Measurements from ENCODE around the gene TEX53. TPM values are rescaled to one million over a fixed set of nuclear protein-coding genes. Genes with fewer than 3 reads are reported as not detected.

The TEX53 gene
- total RNA-seq, 1 experiment from 2014 or later, result not detected

DNA sequence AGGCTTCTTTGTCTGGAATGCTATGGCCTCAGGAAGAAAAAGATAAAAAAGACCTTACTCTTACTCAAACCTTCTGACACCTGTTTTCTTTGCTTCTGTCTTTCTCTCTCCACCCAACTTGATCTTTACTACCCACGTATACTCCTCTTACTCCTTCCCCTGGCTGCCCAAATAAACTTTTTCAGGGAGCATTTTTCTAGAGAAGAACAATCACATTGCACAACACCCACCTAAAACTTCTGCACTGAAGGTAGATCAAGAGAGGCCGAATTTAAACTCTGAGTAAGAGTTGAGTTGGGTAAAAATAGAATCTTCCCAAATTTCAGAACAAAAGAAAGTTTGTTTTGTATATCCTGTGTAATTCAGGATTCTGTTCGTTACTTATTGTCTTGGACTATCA is 20.5 kb upstream of the TEX53 start:
- no peaks in the 10 kb centered on the region for H3K27me3 ChIP-seq (ENCODE audit: insufficient read depth, low read length)
- POLR2A ChIA-PET, result no interaction called here
- H3K9me3 ChIP-seq (ENCODE audit: control insufficient read depth in 1 of 2, insufficient read depth in 1 of 2, low read depth in 1 of 2, low read length in 2 of 2), result no peaks in the 10 kb centered on the region
- no peaks in the 10 kb centered on the region for H3K36me3 ChIP-seq (ENCODE audit: control insufficient read depth in 1 of 2, insufficient read depth in 2 of 2, low read length in 2 of 2)
- no peak for TF ChIP-seq POLR2A (IDR thresholded peaks at IDR 0.05; ENCODE audit: borderline replicate concordance, extremely low read depth, insufficient read depth, insufficient read length)
- no peak for TF ChIP-seq YY1 (IDR thresholded peaks at IDR 0.05; ENCODE audit: extremely low read depth, insufficient replicate concordance, low read depth, low read length)
- no peak for TF ChIP-seq TCF7L2 (IDR thresholded peaks at IDR 0.05; ENCODE audit: borderline replicate concordance, extremely low read depth, insufficient read depth, insufficient read length)
- no peak for TF ChIP-seq SIN3A (IDR thresholded peaks at IDR 0.05; ENCODE audit: low read depth)
- TF ChIP-seq ELF1 (IDR thresholded peaks at IDR 0.05; ENCODE audit: borderline replicate concordance, low read depth), result no peak
- no peak for TF ChIP-seq EZH2phosphoT487 (IDR thresholded peaks at IDR 0.05; ENCODE audit: borderline replicate concordance)
- TF ChIP-seq POLR2AphosphoS5 (IDR thresholded peaks at IDR 0.05; ENCODE audit: low read depth, low read length), result no peak
- TF ChIP-seq, protein P1, sequence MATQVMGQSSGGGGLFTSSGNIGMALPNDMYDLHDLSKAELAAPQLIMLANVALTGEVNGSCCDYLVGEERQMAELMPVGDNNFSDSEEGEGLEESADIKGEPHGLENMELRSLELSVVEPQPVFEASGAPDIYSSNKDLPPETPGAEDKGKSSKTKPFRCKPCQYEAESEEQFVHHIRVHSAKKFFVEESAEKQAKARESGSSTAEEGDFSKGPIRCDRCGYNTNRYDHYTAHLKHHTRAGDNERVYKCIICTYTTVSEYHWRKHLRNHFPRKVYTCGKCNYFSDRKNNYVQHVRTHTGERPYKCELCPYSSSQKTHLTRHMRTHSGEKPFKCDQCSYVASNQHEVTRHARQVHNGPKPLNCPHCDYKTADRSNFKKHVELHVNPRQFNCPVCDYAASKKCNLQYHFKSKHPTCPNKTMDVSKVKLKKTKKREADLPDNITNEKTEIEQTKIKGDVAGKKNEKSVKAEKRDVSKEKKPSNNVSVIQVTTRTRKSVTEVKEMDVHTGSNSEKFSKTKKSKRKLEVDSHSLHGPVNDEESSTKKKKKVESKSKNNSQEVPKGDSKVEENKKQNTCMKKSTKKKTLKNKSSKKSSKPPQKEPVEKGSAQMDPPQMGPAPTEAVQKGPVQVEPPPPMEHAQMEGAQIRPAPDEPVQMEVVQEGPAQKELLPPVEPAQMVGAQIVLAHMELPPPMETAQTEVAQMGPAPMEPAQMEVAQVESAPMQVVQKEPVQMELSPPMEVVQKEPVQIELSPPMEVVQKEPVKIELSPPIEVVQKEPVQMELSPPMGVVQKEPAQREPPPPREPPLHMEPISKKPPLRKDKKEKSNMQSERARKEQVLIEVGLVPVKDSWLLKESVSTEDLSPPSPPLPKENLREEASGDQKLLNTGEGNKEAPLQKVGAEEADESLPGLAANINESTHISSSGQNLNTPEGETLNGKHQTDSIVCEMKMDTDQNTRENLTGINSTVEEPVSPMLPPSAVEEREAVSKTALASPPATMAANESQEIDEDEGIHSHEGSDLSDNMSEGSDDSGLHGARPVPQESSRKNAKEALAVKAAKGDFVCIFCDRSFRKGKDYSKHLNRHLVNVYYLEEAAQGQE (IDR thresholded peaks at IDR 0.05; ENCODE audit: low read depth), result no peak
- TF ChIP-seq SRF (IDR thresholded peaks at IDR 0.05; ENCODE audit: low read depth), result no peak
- TF ChIP-seq MAX (IDR thresholded peaks at IDR 0.05), result no peak
- TF ChIP-seq, protein P2, sequence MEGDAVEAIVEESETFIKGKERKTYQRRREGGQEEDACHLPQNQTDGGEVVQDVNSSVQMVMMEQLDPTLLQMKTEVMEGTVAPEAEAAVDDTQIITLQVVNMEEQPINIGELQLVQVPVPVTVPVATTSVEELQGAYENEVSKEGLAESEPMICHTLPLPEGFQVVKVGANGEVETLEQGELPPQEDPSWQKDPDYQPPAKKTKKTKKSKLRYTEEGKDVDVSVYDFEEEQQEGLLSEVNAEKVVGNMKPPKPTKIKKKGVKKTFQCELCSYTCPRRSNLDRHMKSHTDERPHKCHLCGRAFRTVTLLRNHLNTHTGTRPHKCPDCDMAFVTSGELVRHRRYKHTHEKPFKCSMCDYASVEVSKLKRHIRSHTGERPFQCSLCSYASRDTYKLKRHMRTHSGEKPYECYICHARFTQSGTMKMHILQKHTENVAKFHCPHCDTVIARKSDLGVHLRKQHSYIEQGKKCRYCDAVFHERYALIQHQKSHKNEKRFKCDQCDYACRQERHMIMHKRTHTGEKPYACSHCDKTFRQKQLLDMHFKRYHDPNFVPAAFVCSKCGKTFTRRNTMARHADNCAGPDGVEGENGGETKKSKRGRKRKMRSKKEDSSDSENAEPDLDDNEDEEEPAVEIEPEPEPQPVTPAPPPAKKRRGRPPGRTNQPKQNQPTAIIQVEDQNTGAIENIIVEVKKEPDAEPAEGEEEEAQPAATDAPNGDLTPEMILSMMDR (IDR thresholded peaks at IDR 0.05 in 2 of 3, conservative IDR thresholded peaks at IDR 0.05 in 1 of 3; ENCODE audit: borderline replicate concordance in 1 of 3, insufficient read depth in 1 of 3, low read depth in 2 of 3, low read length in 2 of 3), result no peak
- DNase-seq (ENCODE audit: low read depth, low spot score), result no peak
- no peaks in the 10 kb centered on the region for H4K20me1 ChIP-seq (ENCODE audit: insufficient read depth)
- BruUV-seq (replicated peaks), result no TSS peak
- intact Hi-C loops (cut with micrococcal nuclease), result no loop called here
- no peaks in the 10 kb centered on the region for H3K79me2 ChIP-seq (ENCODE audit: insufficient read depth, low read length)
- RAD21 ChIA-PET (ENCODE audit: low non-redundant PET in 1 of 2, low total read pairs in 2 of 2, uncharacterized antibody in 2 of 2, unreplicated experiment in 2 of 2), result no interaction called here
- no peak for ATAC-seq
- H3K4me1 ChIP-seq (ENCODE audit: control insufficient read depth in 1 of 2, insufficient read depth in 2 of 2, low read length in 2 of 2), result peaks cover 13 to 31% of the 10 kb centered on the region in 2 experiments; a peak in 3 of 4 replicates
- no peak overlapping the region for H3K4me3 ChIP-seq (replicated peaks in 1 of 2; ENCODE audit: low read depth in 1 of 2, low read length in 2 of 2)
- no peak overlapping the region for H3K27ac ChIP-seq (ENCODE audit: low read depth, low read length)
- CTCF ChIA-PET, result interaction anchor here (1.0 to 7.8 kb wide), 2 partner anchors 232 to 336 kb away, joined by 3 to 132 read pairs; no protein-coding TSS in a partner anchor
- no peak overlapping the region for H3K4me2 ChIP-seq (ENCODE audit: low read length)
- H3K9ac ChIP-seq (ENCODE audit: low read length), result no peak overlapping the region
- H3K9me2 ChIP-seq (ENCODE audit: insufficient read depth), result no peaks in the 10 kb centered on the region
- no peak overlapping the region for H2AFZ ChIP-seq (ENCODE audit: low read depth, low read length, poor library complexity, severe bottlenecking)
